A673 (cell line): ENCODE data around the gene PLCG1. TPM values are rescaled to one million over a fixed set of nuclear protein-coding genes. Genes with fewer than 3 reads are reported as not detected.

ENCODE experiments used
- BruUV-seq: library from RNA; stranded (reverse); fragments of 400-500 nt; replicated peaks from 2 replicates; lab custom pipeline; 2021; lab: Mats Ljungman, UMichigan
- CTCF ChIA-PET: fragments of 300-600 bp; sonication (Branson Sonifier 250); formaldehyde crosslinking; loops from one replicate; lab custom pipeline; 2022; ENCODE audit warnings: antibody characterized with exemption; lab: Charles Lee
- POLR2A ChIA-PET: fragments of 300-600 bp; sonication (Branson Sonifier 250); formaldehyde crosslinking; loops from one replicate; lab custom pipeline; 2022; ENCODE audit warnings: antibody characterized with exemption; ENCODE audit not compliant: low non-redundant PET; lab: Charles Lee
- DNase-seq: peaks from one replicate; pipeline ENCODE4 v3.0.0-alpha.2; 2015; ENCODE audit warnings: low spot score
- H3K27ac ChIP-seq: fragments of 200-600 bp; sonication (generic); 2 replicates; pipeline ENCODE4 v1.5.1; 2016; ENCODE audit warnings: mixed run types, low read depth, mild to moderate bottlenecking, mixed read lengths, antibody characterized with exemption, low read length; ENCODE audit not compliant: poor library complexity, severe bottlenecking
- H3K27me3 ChIP-seq: fragments of 200-600 bp; sonication (generic); replicated peaks from 2 replicates; pipeline ENCODE4 v1.6.1; 2017; ENCODE audit warnings: mixed run types, low read depth, mild to moderate bottlenecking, mixed read lengths, antibody characterized with exemption, low read length; ENCODE audit not compliant: insufficient read depth, poor library complexity
- H3K36me3 ChIP-seq: fragments of 200-600 bp; sonication (generic); 2 replicates; pipeline ENCODE4 v1.6.1; 2016; ENCODE audit warnings: mixed run types, mild to moderate bottlenecking, mixed read lengths, antibody characterized with exemption, low read length; ENCODE audit not compliant: insufficient read depth, poor library complexity, severe bottlenecking
- H3K4me1 ChIP-seq: fragments of 200-600 bp; sonication (generic); 2 replicates; pipeline ENCODE4 v1.6.1; 2017; ENCODE audit warnings: mixed run types, mild to moderate bottlenecking, mixed read lengths, antibody characterized with exemption, low read length; ENCODE audit not compliant: insufficient read depth, poor library complexity, severe bottlenecking
- H3K4me3 ChIP-seq: fragments of 200-600 bp; sonication (generic); 2 replicates; pipeline ENCODE4 v1.5.1; 2016; ENCODE audit warnings: low read depth, mixed run types, mild to moderate bottlenecking, mixed read lengths, low read length; ENCODE audit not compliant: poor library complexity, severe bottlenecking
- H3K9me3 ChIP-seq: fragments of 200-600 bp; sonication (generic); 2 replicates; pipeline ENCODE4 v1.6.1; 2016; ENCODE audit warnings: mixed run types, low read depth, mild to moderate bottlenecking, mixed read lengths, antibody characterized with exemption, low read length; ENCODE audit not compliant: poor library complexity, severe bottlenecking
- EZH2 ChIP-seq: fragments of 200-600 bp; sonication (generic); IDR thresholded peaks from 2 replicates; pipeline ENCODE4 v1.6.1; 2017; ENCODE audit warnings: borderline replicate concordance, low read depth, mild to moderate bottlenecking, mixed read lengths, antibody characterized with exemption, low read length; ENCODE audit not compliant: poor library complexity, severe bottlenecking
- intact Hi-C: fragments of 100-400 bp; cut with micrococcal nuclease; formaldehyde crosslinking; loops from one replicate; pipeline ENCODE4 v1.10.0; 2022; ENCODE audit not compliant: unreplicated experiment
- total RNA-seq: library from RNA; stranded (reverse); gene quantifications from 2 replicates; pipeline ENCODE4 v1.2.3, GENCODE V29; 2021
- TF ChIP-seq, protein P1 (sequence below): fragments of 300-800, 200-600 bp; sonication (generic); conservative IDR thresholded peaks from 2 replicates; pipeline ENCODE4 v1.5.1; 2017; ENCODE audit warnings: low read depth, mild to moderate bottlenecking, antibody characterized with exemption, low read length, moderate library complexity, mixed read lengths

PLCG1 gene
- total RNA-seq, 1 experiment from 2014 or later, result 146 TPM

GRCh38 chr20:41218466-41218865 lies 81.1 kb downstream of the PLCG1 start:
- no peak for DNase-seq
- ChIA-PET CTCF (no interaction called here), POLR2A (no interaction called here)
- Histone ChIP-seq H3K27me3 (no peaks in the 10 kb centered on the region), H3K9me3 (no peaks in the 10 kb centered on the region), H3K4me1 (peaks cover 10% of the 10 kb centered on the region), H3K4me3 (no peak overlapping the region), H3K27ac (no peak overlapping the region), H3K36me3 (no peaks in the 10 kb centered on the region)
- intact Hi-C loops, result no loop called here
- TF ChIP-seq EZH2, result no peak
- no TSS peak for BruUV-seq

DNA sequence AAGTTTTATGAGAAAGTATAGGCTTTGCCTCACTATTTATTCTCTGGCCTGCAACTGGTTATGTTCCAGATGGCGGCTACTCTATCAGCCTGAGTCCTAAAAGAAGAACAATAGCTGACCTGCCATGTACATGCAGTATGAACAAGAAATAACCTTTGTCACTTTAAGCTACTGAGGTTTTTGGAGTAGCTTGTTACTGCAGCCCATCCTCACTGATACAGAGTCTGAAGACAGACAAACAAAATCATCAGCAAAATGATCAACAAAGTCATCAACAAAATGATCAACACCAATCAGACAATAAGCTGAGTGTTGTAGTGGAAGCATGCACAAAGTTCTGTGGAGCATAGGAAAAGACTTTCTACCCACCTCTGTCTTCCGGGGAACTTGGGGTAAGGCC lies 82.5 kb downstream of the PLCG1 start:
- DNase-seq, result no peak
- Histone ChIP-seq H3K27ac (no peak overlapping the region), H3K36me3 (no peaks in the 10 kb centered on the region), H3K27me3 (no peaks in the 10 kb centered on the region), H3K4me3 (no peak overlapping the region), H3K4me1 (peaks cover 24% of the 10 kb centered on the region), H3K9me3 (no peaks in the 10 kb centered on the region)
- POLR2A ChIA-PET, result no interaction called here
- intact Hi-C loops, result no loop called here
- no peak for TF ChIP-seq EZH2
- TF ChIP-seq, protein P1, sequence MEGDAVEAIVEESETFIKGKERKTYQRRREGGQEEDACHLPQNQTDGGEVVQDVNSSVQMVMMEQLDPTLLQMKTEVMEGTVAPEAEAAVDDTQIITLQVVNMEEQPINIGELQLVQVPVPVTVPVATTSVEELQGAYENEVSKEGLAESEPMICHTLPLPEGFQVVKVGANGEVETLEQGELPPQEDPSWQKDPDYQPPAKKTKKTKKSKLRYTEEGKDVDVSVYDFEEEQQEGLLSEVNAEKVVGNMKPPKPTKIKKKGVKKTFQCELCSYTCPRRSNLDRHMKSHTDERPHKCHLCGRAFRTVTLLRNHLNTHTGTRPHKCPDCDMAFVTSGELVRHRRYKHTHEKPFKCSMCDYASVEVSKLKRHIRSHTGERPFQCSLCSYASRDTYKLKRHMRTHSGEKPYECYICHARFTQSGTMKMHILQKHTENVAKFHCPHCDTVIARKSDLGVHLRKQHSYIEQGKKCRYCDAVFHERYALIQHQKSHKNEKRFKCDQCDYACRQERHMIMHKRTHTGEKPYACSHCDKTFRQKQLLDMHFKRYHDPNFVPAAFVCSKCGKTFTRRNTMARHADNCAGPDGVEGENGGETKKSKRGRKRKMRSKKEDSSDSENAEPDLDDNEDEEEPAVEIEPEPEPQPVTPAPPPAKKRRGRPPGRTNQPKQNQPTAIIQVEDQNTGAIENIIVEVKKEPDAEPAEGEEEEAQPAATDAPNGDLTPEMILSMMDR, result no peak
- BruUV-seq, result no TSS peak
- CTCF ChIA-PET, result no interaction called here

DNA sequence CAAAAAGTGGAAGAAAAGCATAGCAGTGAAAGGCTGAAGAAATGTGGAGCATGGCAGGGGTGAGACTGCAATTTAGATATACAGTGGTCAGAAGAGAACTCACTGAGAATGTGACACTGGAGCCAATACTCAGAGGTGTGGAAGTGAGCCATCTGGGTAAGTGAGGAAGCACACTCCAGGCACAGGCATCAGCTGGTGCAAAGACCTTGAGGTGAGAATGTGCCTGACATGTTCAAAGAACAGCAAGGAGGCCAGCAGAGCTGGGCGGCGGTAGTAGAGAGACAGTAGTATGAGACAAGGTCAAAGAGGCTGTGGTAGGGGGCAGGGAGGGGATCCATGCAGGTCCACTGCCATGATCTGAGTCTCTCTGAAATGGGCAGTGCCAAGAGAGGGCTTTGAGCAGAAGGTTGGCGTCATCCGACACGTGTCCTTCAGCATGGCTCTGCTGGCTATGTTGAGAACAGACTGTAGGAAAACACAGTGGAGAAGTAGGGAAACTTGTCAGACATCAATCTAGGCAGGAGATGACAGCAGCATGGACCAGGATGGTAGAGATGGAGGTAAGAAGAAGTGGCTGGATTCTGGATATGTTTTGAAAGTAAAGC lies 84.4 kb downstream of the PLCG1 start:
- no peaks in the 10 kb centered on the region for H3K36me3 ChIP-seq
- no peak for DNase-seq
- no peaks in the 10 kb centered on the region for H3K27me3 ChIP-seq
- H3K4me3 ChIP-seq, result no peak overlapping the region
- TF ChIP-seq, protein P1, result no peak
- TF ChIP-seq EZH2, result no peak
- BruUV-seq, result no TSS peak
- no peak overlapping the region for H3K27ac ChIP-seq
- intact Hi-C loops, result no loop called here
- no peaks in the 10 kb centered on the region for H3K9me3 ChIP-seq
- ChIA-PET POLR2A (no interaction called here), CTCF (no interaction called here)
- peaks cover 28% of the 10 kb centered on the region for H3K4me1 ChIP-seq

DNA sequence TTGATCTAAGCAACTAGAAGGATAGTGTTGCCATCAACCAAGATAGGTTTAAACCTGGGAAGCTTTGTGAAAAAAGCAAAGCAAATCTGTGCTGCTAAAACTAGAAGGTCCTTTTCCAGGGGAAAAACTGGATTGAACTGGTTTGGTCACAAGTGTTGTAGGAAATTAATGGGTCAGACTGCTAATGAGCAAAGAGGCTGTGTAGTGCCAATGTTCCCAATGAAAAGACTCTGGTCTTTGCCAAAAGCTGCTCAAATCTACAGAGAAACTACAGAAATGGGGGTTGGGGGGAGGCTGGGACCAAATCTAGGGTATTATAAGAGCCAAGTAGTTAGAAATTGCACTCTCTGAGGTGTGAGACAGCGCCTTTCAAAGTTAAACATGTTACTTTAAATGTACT lies 85.0 kb downstream of the PLCG1 start:
- TF ChIP-seq, protein P1, result no peak
- no peak for TF ChIP-seq EZH2
- Histone ChIP-seq H3K27me3 (no peaks in the 10 kb centered on the region), H3K4me1 (peaks cover 28% of the 10 kb centered on the region), H3K9me3 (no peaks in the 10 kb centered on the region), H3K27ac (no peak overlapping the region), H3K4me3 (no peak overlapping the region), H3K36me3 (no peaks in the 10 kb centered on the region)
- intact Hi-C loops, result no loop called here
- CTCF ChIA-PET, result no interaction called here
- POLR2A ChIA-PET, result interaction anchor here (0.6 kb wide), 1 partner anchor 49 kb away, joined by 3 read pairs; no protein-coding TSS in a partner anchor
- BruUV-seq, result no TSS peak
- DNase-seq, result no peak
